GM18951 (cell line): ENCODE data around the gene CUEDC2.
A peak's percentile ranks its signal among the peaks of the same experiment; 100 is the strongest.

Source experiments
- POLR2A ChIP-seq: IDR thresholded peaks from 4 replicates; pipeline ENCODE4 v1.6.1; 2011; ENCODE audit warnings: mild to moderate bottlenecking; ENCODE audit not compliant: insufficient read length, insufficient read depth; ENCODE audit errors: extremely low read depth
- in situ Hi-C: fragments of 300-500 bp; cut with MboI; formaldehyde crosslinking; loops from one replicate; pipeline ENCODE4 v1.12.0; 2022; ENCODE audit warnings: low sequenced_read_pairs, mixed read lengths, inconsistent platforms; ENCODE audit not compliant: unreplicated experiment

The CUEDC2 gene

DNA sequence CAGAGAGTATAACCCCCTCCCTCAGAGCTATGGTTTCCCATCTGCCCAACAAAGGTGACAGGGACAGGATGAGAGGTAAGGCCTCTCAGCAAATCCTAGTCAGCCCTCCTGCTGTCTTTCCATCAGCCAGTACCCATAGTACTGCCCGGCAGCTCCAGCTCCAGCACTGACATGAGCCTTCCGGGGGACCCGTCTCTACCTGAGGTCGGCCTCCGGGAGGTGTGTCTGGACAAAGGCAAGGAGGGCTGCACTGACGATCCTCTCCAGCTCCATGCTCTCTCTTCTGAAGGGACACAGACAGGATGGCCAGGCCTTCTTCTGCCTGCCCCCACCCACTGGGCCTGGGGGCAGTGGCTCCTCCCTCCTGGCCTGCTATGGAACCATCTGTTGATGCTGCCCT, 7.5 kb downstream of the CUEDC2 start:
- TF ChIP-seq POLR2A = no peak
- in situ Hi-C loops = no loop called here

DNA sequence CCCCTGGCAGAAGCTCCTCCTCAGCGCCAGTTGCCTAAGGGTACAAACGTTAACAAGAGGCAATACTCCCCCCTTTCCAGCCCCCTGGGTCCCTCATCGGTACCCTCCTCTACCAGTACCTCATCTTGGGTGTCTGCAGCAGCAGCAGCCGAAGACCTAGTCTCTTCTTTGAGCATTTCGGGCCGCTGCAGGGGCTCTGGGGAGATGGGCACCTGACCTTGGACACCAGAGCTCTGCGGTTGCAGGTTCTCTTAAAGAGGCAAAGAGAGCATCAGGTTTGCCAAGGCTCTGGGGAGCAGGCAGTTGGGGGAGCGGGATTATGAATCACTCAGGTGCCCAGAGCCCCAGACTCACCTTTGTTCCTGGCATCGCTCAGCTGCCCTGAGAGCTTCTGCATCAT, 8.2 kb downstream of the CUEDC2 start:
- TF ChIP-seq POLR2A = no peak
- in situ Hi-C loops = no loop called here

DNA sequence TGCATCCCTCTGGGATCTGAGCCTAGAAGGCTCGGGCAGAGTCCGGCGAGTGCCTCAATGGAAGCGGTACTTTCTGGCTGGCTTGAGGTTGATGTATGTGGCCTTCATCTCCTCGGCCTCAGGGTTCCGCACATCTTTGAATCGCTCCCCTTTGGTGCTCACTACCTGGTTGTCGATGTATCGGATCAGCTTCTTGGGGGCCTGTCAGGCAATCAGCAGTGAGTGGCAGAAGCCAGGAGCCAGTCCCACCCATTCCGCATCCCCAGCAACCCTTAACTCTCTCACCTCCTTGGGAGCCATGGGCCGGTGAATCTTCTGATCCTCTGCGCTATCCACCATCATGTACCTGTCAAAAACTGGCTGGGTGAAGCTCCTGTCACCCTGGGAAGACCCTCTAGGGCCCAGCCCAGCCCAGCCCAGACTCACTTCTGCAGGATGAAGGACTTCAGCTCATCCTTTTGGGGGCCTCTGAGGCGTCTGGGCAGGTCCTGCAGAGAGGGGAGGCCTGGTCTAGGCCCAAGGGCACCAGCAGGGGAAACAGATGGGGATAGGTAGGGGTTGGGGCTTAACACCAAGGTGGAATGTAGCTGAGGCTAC, 8.9 kb downstream of the CUEDC2 start:
- no peak for TF ChIP-seq POLR2A

DNA sequence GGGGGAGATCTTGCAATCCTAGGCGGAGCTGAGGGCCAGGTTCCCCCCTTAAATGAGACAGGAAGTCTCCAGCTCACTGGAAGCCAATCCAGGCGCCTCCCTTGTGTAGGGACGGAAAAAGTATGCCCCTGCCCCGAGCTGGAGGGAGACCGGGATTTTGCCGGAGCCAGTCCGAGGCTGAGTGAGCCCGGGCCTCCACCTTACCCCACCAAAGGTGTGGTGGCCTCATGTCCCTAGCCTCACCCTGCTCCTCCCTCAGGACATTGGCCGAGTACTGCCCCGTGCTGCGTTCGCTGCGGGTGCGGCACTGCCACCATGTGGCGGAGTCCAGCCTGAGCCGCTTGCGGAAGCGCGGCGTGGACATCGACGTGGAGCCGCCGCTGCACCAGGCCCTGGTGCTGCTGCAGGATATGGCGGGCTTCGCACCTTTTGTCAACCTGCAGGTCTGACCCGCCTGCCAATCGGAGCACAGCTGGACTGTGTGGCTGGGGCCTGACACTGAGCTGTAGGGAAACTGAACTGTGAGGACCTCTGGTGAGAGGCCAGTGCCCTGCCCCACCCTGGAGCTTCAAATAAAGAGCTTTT, 9.7 kb downstream of the CUEDC2 start:
- in situ Hi-C loops = no loop called here

More for the DNA sequence above, 8.9 kb downstream of the CUEDC2 start:
- in situ Hi-C loops = no loop called here

DNA sequence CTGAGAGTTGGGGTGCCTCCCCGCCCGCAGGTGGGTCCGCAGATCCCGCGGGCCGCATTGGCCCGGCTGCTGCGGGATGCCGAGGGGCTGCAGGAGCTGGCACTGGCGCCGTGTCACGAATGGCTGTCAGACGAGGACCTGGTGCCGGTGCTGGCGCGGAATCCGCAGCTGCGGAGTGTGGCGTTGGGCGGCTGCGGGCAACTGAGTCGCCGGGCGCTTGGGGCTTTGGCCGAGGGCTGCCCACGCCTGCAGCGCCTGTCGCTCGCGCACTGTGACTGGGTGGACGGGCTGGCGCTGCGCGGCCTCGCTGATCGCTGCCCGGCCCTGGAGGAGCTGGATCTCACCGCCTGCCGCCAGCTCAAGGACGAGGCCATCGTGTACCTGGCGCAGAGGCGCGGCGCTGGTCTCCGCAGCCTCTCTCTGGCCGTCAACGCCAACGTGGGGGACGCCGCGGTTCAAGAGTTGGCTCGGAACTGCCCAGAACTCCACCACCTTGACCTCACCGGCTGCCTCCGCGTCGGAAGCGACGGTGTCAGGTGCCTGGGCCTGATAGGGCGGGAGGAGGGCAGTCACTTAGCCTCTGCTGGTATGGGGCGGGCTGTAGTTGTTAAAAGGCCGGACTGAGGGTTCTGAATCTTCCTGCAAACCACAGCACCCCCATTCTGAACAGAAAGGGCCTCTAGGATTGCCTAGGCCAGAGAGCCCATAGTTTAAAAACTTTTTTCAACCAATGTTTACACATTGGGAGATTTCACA, 10.4 kb downstream of the CUEDC2 start:
- TF ChIP-seq POLR2A = no peak
- in situ Hi-C loops = no loop called here

More for the DNA sequence above, 9.7 kb downstream of the CUEDC2 start:
- peak; percentile 21 for TF ChIP-seq POLR2A

DNA sequence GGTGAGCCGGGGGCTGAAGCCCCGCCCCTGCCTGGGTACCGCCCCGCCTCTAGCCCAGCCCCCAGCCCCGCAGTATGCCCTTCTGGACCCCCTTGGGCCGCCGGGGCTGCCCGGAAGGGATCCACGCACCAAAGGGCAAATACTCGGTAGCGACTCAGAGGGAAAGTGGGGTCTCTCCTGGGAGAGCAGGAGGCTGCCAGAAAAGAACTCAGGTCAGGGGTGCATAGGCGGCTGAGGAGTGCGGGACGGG, 10.9 kb downstream of the CUEDC2 start:
- no peak for TF ChIP-seq POLR2A
- in situ Hi-C loops = no loop called here

DNA sequence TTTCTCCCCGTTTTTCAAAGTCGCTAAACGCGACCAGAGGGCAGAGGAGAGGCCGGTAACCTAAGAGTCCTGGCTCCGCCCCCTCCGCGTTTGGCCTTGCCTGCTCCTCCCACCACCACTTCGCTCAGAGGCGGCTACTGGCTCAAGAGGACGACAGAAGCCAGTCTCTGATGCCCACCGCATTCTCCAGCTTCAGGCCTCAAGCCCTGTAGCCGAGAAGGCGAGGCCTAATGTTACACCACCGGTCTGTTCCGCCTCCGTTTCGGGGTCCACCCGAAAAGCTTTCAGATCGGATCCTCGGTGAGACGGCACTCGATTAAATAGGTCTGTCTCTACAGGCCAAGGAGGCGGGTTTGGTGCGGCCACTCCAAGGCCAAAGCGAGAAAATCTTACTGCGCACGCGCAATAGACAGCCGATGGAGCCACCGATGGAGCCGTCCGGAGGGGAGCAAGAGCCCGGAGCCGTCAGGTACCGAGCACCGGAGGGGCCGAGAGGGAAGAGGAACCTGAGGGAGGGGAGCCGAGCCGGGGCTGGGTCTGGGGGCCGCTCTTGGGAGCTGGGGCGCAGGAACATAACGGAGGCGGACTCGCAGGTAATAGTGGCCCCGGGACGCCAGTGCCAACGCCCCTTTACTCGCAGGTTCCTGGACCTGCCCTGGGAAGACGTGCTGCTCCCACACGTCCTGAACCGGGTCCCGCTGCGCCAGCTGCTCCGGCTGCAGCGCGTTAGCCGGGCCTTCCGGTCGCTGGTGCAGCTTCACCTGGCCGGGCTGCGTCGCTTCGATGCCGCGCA, 11.5 kb downstream of the CUEDC2 start, which contains the start of gene FBXL15:
Gene FBXL15 (plus strand): TSS at position 123 of the 793 bp plus-strand sequence. CDS start 294 bp downstream, at position 417.
- in situ Hi-C loops = no loop called here

DNA sequence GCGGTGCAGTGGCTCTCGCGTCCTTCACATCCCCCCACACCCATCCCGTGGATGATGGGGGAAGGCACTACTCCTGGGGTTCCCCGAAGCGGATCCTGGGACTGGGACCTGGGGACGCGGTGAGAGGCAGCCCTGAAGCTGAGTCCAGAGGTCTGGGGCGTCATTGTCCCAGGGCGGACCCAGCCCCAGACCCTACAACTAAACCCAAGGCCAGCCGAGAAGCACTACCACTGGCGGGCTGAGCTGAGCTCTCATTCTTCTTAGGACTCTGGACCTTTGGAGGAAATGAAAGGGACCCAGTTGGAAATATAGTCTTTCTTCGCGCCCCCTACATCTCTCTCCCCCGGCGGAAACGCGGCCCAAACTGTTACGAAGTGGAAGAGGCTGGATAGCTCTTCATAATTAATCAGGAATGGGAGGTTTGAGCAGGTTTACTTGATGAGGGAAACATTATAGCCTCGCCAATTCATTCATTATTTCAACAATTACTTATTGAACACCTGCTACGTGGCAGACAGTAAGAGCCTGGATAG, 12.1 kb downstream of the CUEDC2 start:
- in situ Hi-C loops = no loop called here
- TF ChIP-seq POLR2A = no peak

More for the DNA sequence above, 11.5 kb downstream of the CUEDC2 start, which contains the start of gene FBXL15:
- TF ChIP-seq POLR2A = peak; percentile 67

DNA sequence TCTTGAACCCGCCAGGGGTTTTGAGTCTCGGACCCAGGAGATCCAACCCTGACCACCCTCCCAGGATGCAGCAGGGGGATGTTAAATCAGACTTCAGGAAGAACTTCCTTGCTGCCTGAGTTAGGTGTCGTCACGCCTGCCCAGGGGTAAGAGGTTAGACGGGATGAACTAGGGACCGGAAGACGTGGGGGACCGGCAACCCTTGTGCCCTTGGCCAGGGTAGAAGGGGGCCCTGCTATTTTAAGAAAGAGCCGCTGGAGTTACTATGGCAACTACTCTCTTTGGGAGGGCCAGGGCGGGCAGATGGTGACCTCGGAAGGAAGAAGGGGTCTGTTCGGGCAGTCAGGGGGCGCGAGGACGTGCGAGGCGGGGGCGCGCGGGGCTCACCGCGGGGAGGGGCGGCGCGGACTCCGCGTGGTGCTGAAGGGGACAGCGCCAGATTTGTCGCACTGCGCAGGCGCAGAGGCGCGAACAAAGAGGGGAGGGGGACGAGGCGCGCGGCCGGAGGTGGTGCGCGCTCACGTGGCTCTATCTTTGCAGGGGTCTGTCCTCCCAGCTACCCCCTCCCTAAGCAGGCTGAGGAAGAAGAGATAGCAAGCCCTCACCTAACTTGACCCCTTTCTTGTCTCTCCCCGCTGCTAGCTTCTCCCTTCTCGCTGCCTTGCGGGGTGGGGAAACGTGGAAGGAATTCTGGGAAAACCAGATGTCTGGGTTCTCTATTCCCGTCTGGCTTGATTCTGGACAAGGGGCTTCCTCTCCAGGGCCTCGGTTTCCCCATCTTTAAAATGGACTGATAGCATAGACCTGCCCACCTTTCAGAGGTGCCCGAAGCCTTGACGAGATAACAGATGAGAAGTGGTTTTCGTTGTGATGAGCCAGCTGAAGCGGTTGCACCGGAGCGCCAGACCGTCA, 12.8 kb downstream of the CUEDC2 start:
- in situ Hi-C loops = no loop called here
- TF ChIP-seq POLR2A = no peak

DNA sequence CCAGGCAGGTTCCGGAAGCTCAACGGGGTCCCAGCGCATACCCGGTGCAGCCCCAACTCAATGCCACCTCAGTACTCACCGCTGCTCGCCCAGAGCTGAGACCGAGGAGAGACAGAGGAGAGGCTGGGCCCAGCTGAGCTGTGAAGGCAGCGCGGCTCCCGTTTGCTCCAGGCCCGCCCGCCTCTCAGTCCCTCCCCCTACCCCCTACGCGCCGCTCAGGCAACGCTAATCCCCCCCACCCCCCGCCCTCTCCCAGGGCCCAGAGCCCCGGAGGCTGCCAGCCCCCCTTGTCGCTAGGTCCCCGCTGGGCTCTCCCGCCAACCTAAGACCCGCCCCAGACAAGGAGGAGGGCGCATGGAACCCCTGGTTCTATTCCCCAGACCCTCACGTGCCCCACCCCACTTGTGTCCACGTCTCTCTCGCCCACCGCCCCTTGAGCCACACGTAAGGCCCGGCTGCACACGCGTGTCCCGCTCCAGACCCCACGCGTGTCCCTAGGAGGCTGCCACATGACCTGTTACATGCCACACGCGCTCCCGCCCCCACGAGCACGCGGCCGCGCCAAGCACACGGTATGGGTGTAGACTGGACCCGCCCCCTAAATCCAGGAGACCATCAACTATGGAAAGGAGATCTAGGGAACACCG, 13.6 kb downstream of the CUEDC2 start, which contains the start of gene PSD:
Gene PSD (minus strand): TSS at position 164 of the 647 bp plus-strand sequence. CDS start 1,747 bp downstream, outside the sequence.
- no peak for TF ChIP-seq POLR2A
- in situ Hi-C loops = no loop called here

DNA sequence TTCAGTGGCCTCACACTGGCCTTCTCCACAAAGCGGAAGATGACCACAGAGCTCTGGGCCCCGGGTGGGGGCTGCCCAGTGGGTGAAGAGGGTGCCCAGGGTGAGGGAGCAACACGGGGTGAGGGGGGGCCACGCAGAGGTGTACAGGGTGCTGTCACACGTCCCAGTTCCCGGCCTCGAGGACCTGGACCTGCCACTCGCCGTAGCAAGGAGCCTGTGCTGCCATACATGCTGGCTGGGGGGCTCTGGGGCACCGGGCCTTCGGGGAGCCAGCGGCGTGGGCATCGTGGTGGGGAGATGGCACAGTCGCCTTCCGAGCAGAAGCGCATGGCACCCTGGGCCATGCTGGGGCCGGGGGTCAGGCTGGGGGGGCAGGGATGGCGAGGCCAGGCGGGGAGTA, 15.7 kb downstream of the CUEDC2 start:
- no peak for TF ChIP-seq POLR2A
- in situ Hi-C loops = no loop called here

DNA sequence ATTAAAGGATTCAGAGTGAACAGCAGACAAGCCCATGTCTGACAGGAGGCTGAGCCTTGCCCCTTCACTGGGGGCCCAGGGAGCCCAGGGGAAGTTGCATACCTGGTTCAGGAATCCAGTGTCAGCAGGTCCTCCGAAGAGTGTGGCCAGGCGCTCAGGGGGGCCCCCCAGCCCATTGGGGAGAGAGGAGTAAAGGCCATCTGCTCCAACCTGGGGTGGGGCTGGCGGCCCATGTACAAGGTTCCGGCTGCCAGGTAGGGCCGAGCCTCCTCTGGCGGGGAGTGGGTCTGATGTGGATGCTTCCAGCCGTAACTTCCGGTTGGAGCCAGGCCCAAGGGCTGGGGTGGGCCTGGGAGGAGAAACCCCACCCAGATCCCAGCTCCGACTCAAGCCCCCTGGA, 16.1 kb downstream of the CUEDC2 start:
- in situ Hi-C loops = no loop called here
- TF ChIP-seq POLR2A = no peak
